ENCODE measurements around the gene LCLAT1. TPM values are rescaled to one million over a fixed set of nuclear protein-coding genes. Genes with fewer than 3 reads are reported as not detected.

Gene LCLAT1
- polyA plus RNA-seq, 1 of the 3 experiments (the other 2 are of a cell fraction), result 6.9 TPM

DNA sequence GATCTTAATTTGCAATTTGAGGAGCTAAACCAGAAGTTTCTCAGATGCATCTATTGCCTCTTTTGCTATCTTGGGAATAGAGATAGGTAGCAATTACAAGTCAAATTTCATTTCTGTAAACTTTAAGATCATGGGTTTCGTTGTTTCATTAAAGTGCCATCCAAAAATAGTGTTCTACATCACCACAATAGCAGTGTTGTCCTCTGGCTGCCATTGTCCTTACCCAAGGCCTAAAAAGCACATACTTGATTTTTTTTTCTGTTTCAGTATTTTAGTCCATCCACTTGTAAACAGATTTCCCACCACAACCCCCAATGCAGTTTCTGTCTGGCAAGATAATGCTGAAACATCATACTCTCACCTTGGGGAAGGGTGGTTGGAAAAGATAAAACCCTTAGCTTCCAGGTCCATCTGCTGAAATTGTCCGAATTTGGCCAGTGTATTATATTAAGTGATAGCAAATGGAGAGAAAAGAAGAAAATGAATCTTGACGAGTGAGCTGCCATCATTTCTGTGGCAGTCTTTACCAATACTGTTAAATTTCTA lies 136.2 kb downstream of the LCLAT1 start:
- no peaks in the 10 kb centered on the region for H3K4me1 ChIP-seq (ENCODE audit: control insufficient read depth in 1 of 2, insufficient read depth in 2 of 2, low read depth in 1 of 2, low read length in 1 of 2)
- peaks cover 0 to 8% of the 10 kb centered on the region in 2 experiments for H3K36me3 ChIP-seq (replicated peaks in 1 of 2; ENCODE audit: control insufficient read depth in 1 of 2, insufficient read depth in 2 of 2, low read length in 1 of 2)
- no peak overlapping the region for H3K27ac ChIP-seq (ENCODE audit: low read depth in 2 of 2, low read length in 1 of 2)
- H3K9ac ChIP-seq, result no peak overlapping the region
- no peaks in the 10 kb centered on the region for H3F3A ChIP-seq (replicated peaks; ENCODE audit: insufficient read depth)
- 94% methylated on average over 3 of the region's 3 CpGs for WGBS (ENCODE audit: low lambda C conversion rate)
- H3K9me3 ChIP-seq, result no peaks in the 10 kb centered on the region
- H3K4me2 ChIP-seq, result no peak overlapping the region
- H3K4me3 ChIP-seq (ENCODE audit: low read depth in 2 of 2, low read length in 1 of 2), result no peak overlapping the region
- H3K9me2 ChIP-seq, result no peaks in the 10 kb centered on the region
- CTCF ChIA-PET, result interaction anchor here (1.5 to 1.8 kb wide), 2 partner anchors 13 to 375 kb away, joined by 6 to 7 read pairs; no protein-coding TSS in a partner anchor
- H4K20me1 ChIP-seq (ENCODE audit: insufficient read depth), result no peaks in the 10 kb centered on the region
- no peak for TF ChIP-seq SMC3 (IDR thresholded peaks at IDR 0.05; ENCODE audit: low read depth, low read length)
- no peak for TF ChIP-seq NRF1 (IDR thresholded peaks at IDR 0.05; ENCODE audit: low read depth, low read length)
- TF ChIP-seq TEAD4 (IDR thresholded peaks at IDR 0.05; ENCODE audit: borderline replicate concordance, insufficient read depth), result no peak
- no peak for TF ChIP-seq TCF12 (IDR thresholded peaks at IDR 0.05)
- TF ChIP-seq, protein P1, sequence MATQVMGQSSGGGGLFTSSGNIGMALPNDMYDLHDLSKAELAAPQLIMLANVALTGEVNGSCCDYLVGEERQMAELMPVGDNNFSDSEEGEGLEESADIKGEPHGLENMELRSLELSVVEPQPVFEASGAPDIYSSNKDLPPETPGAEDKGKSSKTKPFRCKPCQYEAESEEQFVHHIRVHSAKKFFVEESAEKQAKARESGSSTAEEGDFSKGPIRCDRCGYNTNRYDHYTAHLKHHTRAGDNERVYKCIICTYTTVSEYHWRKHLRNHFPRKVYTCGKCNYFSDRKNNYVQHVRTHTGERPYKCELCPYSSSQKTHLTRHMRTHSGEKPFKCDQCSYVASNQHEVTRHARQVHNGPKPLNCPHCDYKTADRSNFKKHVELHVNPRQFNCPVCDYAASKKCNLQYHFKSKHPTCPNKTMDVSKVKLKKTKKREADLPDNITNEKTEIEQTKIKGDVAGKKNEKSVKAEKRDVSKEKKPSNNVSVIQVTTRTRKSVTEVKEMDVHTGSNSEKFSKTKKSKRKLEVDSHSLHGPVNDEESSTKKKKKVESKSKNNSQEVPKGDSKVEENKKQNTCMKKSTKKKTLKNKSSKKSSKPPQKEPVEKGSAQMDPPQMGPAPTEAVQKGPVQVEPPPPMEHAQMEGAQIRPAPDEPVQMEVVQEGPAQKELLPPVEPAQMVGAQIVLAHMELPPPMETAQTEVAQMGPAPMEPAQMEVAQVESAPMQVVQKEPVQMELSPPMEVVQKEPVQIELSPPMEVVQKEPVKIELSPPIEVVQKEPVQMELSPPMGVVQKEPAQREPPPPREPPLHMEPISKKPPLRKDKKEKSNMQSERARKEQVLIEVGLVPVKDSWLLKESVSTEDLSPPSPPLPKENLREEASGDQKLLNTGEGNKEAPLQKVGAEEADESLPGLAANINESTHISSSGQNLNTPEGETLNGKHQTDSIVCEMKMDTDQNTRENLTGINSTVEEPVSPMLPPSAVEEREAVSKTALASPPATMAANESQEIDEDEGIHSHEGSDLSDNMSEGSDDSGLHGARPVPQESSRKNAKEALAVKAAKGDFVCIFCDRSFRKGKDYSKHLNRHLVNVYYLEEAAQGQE (IDR thresholded peaks at IDR 0.05; ENCODE audit: low read depth, low read length), result no peak
- TF ChIP-seq PBX3 (IDR thresholded peaks at IDR 0.05), result no peak
- POLR2A ChIA-PET, result no interaction called here
- no peaks in the 10 kb centered on the region for H3K79me2 ChIP-seq (ENCODE audit: insufficient read depth)
- DNase-seq, result no peak
- H2AFZ ChIP-seq (ENCODE audit: low read depth), result no peak overlapping the region
- no peaks in the 10 kb centered on the region for H3K27me3 ChIP-seq (ENCODE audit: insufficient read depth)

- ChIA-PET POLR2A (no interaction called here), CTCF (interaction anchor here (1.5 kb wide), 1 partner anchor 14 kb away, joined by 7 read pairs; no protein-coding TSS in a partner anchor)
- Histone ChIP-seq H3F3A (replicated peaks; ENCODE audit: insufficient read depth) (no peaks in the 10 kb centered on the region), H3K9me3 (no peaks in the 10 kb centered on the region), H3K9ac (no peak overlapping the region), H4K20me1 (ENCODE audit: insufficient read depth) (no peaks in the 10 kb centered on the region), H3K79me2 (ENCODE audit: insufficient read depth) (no peaks in the 10 kb centered on the region), H3K27me3 (ENCODE audit: insufficient read depth) (no peaks in the 10 kb centered on the region), H3K36me3 (replicated peaks in 1 of 2; ENCODE audit: control insufficient read depth in 1 of 2, insufficient read depth in 2 of 2, low read length in 1 of 2) (peaks cover 0 to 5% of the 10 kb centered on the region in 2 experiments), H3K4me1 (ENCODE audit: control insufficient read depth in 1 of 2, insufficient read depth in 2 of 2, low read depth in 1 of 2, low read length in 1 of 2) (no peaks in the 10 kb centered on the region), H3K4me2 (no peak overlapping the region), H2AFZ (ENCODE audit: low read depth) (no peak overlapping the region), H3K27ac (ENCODE audit: low read depth in 2 of 2, low read length in 1 of 2) (no peak overlapping the region), H3K4me3 (ENCODE audit: low read depth in 2 of 2, low read length in 1 of 2) (no peak overlapping the region), H3K9me2 (no peaks in the 10 kb centered on the region)
- no peak for TF ChIP-seq MEF2A (IDR thresholded peaks at IDR 0.05; ENCODE audit: borderline replicate concordance, low read depth)
- no peak for DNase-seq
- WGBS (ENCODE audit: low lambda C conversion rate), result 97% methylated on average over 4 of the region's 4 CpGs
Observed at GRCh38 chr2:30584116-30584515, 137.1 kb downstream of the LCLAT1 start.
